ENCODE measurements around the gene PRR14.
"Not testable (repeated sequence)": the region's sequence is repeated elsewhere in the genome, so short reads cannot be mapped to it uniquely, and the experiment has no call there.

Gene PRR14

DNA sequence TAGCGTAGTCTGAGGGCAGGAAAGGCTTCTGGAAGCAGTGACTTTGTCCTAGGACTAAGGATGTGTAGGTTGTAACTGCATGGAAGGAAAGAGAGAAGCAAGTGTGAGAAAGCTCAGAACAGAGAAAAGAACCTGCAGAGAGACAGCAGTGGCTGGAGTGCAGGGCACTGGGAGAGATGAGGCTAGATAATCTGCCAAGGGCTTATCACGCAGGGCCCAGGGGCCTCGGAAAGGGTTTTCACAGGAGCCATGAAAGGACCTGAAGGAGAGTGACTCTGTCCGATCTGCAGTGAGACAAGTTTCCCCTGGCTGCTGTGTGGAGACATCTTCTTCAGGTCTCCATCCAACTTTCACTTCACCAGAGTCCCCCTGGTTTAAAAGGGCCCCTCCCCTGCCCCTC is 41.1 kb downstream of the PRR14 start:
- no peak for DNase-seq

DNA sequence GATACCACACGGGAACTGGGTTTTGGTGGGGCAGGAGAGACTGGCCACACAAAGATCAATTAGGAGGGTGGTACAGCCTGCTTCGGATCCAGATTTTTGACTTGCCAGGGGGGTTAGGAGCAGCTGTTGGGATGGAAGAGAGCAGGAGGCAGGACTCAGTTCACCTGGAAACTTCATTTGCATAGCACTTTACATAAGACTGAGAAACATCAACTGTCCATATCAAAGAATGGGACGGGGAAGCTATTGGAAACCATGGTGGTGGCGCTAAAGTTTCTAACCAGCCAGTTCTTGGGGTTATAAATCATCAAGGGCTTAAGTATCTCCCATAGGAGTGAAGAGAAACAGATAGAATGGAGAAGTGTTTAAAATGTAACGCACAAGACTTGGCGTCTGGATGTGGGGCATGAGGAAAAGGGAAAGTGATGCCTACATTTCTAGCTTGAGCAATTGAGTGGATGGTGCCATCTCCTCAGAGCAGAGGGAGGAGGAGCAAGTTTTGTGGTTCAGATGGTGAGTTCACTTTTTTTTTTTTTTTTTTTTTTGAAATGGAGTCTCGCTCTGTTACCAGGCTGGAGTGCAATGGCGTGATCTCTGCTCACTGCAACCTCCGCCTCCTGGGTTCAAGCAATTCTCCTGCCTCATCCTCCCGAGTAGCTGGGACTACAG is 41.8 kb downstream of the PRR14 start:
- no peak for DNase-seq

DNA sequence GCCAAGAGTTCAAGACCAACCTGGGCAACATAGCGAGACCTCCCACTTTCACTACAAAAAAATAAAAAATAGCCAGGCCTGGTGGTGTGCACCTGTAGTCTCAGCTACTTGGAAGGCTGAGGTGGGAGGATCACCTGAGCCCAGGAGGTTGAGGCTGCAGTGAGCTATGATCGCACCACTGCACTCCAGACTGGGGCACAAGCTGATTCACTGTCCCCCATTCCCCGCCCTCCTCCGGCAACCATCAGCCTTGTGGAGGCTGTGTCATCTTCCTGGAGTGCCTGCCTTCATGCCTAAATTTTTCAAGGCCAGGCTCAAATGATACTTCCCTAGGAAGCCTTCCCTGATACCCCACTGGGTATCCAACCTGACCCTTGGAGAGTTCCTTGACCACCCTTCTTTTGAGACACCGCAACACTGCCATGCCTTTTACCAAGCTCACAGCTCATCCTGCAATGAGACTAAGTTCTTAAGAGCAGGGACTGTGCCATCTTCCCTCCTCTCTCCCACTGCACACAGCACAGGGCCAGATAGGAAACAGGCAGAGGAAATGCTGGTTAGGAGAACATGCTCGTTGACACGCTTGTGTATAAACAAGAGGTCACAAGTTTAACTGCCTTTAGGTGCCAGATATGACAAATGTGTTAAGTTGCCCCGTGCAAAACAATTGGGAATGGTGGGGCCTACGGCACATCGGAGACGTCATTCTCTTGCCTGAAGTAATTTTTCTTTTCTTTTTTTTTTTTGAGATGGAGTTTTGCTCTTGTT is 44.4 kb downstream of the PRR14 start:
- DNase-seq = no peak

DNA sequence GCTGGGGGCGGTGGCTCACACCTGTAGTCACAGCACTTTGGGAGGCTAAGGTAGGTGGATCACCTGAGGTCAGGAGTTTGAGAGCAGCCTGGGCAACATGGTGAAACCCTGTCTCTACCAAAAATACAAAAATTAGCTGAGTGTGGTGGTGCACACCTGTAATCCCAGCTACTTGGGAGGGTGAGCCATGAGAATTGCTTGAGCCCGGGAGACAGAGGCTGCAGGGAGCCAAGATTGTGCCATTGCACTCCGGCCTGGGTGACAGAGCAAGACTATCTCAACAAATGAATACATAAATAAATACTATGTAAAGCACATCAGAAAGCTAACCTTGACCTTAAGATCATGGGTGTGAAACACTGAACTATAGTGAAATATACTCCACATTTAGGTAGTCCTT is 45.9 kb downstream of the PRR14 start:
- DNase-seq = not testable (repeated sequence)

DNA sequence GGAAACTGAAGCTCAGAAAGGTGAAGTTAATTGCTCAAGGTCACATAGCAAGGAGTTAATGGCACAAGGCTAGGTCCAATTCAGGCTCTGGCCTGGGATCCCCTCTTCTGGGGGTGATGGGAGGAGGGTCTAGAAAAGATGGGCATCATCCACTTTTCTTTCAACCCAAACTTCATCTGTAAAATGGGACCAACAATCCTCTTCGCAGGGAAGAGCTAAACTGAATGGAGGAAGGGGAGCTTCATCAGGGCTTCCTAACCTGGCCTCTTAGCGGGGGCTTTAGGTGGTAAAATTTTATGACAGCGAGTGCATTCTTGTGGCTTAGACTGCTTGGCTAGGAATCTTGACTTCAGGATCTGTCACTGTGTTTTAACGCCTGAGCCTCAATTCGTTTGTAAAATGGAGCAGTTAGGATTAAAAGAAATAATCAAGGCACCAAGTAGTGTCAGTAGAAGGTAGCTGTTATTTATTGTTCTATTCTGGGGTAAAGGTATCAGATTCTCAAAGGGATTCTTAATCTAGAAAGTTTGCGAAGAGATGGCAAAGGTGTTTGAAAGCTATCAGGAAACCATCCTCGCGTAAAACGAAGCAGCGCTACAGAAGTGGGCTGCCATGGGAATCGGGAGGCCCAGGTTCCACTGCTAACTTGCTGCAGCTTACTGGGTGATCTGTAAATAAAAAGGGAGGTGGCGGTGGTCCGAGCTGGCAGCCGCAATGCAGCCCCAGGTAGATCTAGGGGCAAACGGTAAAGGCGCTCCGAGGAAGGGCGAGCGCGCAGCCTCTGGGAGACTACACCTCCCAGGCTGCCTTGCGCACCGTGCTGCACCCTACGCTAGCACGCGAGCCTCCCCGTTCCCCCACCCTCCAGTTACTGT is 46.7 kb downstream of the PRR14 start:
- no peak for DNase-seq

DNA sequence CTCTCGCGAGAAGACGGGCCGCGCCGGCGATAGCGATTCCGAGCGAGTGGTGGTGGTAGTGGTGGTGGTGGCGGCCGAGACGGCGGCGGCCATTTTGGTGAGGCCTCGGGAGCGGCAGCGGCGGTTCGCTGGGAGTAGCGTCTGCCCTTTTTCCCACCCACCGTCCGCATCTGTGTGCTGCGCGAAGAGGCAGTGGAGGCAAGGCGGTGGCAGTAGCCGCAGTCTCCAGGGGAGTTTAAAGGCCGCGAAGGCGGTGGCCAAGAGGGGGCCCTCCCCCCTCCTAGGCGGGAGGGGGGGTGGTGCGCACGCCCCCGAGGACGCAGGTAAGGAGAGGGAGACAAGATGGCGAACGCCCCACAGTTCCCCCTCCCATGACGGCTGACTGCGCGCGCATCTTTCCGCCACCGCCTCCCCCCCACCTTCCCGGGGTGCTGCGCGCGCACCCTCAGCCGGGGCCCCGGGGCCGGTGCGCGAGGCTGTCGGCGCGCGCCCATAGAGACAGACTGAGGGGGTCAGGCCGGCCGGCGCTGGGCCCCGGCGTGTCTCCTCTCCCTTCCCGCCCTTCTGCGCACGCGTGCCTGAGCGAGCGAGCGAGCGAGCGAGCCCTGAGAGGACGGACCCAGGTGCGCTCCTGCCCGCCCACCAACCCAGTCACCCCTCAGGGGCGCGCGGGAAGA is 47.5 kb downstream of the PRR14 start:
- DNase-seq = peak; percentile 100

DNA sequence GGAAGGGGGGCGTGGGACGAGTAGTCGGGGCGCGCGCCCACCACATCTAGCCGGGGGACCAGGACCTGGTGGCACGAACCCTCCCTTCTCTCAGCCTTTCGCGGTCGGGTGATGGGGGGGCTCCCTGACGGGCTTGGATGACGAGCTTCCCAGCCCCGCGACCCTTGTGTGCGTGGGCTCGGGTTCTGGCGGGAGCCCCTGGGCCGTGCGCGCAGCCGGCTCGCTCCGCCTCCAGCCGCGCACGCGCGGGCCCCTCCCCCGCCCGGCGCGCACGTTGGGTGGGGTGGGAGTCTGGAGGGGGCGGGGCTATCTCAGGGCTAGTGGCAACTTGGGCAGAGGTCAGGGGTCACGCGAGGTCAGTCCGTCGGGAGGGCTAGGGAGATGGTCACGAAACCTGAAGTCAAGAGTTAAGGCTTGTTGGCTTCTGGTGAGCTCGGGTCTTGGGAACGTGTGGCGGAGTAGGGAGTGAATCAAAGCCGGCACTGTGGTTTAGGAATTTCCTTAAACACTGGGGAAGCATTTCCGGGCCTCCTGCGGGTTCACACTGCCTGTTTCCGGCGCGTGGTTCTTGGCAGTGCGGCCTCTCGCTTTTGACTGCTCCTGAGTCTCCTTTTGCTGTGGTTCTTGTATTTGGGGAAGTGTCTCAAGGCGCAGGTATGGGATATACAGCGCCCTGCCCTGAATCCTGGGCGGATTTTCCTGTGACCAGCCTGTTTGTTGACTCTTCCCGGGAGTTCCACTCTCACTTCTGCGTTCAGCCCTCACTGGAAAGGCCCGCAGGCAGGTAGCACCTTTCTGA is 48.3 kb downstream of the PRR14 start, which contains the start of gene SRCAP:
TSS of gene SRCAP (plus strand) at position 356 of the 799 bp plus-strand sequence. CDS start 1,654 bp downstream, outside the sequence.
- DNase-seq = peak; percentile 95

DNA sequence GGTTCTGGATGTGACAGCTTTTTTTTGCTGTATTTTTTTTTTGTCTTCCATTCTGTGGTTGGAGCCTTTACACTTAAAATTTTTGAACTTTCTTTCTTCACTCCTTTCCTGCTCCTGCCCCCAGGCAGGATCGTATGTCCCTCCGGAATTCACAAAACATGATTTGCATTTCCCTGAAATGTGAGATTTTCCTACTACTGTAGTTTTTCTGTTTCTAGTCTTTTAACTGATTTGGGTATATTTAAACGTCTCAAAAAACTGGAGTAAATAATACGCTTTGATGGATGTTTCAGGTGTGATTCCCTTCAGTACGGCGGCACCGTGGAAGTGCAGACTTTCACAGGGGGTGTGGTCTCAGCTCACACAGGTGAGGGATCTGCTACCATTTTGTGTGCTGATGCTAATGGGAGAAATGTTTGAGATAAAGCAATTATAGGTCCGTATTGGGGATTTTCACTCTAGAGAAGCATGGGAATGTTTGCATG is 48.9 kb downstream of the PRR14 start:
- DNase-seq = no peak

DNA sequence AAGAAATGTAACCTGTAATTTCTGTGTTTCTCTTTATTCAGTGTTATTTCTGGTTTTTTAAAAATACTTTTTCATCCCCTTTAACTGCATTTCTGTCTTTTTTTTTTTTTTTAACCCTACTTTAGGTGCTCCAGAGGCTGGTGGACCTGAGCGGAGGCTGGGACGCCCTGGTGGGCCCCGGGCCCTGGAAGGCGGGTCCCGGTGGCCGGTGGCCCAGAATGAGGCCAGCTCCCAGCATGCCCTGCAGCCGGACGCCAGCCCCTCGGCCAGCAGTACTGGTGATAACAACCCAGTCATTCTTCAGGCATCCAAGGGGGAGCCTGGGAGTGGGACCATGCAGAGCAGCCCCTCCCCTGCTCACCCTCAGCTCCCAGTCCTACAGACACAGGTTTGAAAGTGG is 49.7 kb downstream of the PRR14 start:
- no peak for DNase-seq

DNA sequence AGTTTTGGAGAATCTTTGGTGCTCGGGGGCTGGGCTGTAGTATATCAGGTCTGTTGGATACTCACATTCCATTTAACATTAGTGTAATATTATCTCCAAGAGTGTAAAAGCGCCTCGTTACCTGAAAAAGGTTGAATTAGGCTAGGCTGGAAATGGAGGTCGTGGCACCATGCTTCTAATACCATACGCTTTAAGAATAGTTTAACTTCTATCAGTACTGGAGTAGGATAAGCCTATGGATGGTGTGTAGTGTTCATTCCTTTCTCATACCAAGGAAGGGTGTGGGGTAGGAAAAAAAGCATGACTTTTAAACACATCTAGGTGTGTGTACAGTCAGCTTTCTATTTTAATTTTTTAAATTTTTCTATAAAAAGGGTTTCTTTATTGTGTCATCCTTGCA is 50.2 kb downstream of the PRR14 start:
- no peak for DNase-seq

DNA sequence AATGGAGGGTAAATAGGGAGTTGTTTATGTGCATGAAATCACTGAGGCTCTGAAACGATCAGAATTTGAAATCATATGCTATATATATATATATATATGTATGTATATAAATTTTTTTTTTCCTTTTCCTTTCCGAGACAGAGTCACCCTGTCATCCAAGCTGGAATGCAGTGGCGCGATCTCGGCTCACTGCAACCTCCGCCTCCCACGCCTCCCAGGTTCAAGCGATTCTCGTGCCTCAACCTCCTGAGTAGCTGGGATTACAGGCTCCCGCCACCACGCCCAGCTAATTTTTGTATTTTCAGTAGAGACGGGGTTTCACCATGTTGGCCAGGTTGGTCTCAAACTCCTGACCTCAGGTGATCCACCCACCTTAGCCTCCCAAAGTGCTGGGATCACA is 52.3 kb downstream of the PRR14 start:
- not testable (repeated sequence) for DNase-seq

DNA sequence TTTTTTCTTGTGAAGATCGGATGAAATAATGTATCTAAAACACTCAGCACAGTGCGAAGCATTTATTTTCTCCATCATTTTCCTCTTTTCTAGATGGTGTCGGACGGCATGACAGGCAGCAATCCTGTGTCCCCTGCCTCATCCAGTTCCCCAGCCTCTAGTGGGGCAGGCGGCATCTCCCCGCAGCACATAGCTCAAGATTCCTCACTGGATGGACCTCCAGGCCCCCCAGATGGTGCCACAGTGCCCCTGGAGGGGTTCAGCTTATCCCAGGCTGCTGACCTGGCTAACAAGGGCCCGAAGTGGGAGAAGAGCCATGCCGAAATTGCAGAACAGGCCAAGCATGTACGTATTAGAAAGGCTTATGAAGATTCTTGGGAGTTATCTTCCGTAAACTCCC is 53.2 kb downstream of the PRR14 start:
- no peak for DNase-seq

All from right kidney (tissue), 1 donor.